ENCODE results near the gene PCDH9. TPM values are rescaled to one million over a fixed set of nuclear protein-coding genes. Genes with fewer than 3 reads are reported as not detected.
"Not testable (repeated sequence)": the region's sequence is repeated elsewhere in the genome, so short reads cannot be mapped to it uniquely, and the experiment has no call there.

The PCDH9 gene
- polyA plus RNA-seq, 5 donors, result 1.7 to 3.8 (median 2.4) TPM

- peak; percentile 73 to 76 for DNase-seq
These were observed 885.2 kb downstream of the PCDH9 start for GRCh38 chr13:66344805-66345517.

- DNase-seq, result no peak
These were observed 886.8 kb downstream of the PCDH9 start for GRCh38 chr13:66343224-66343828.

GRCh38 chr13:66341635-66342377 is 888.3 kb downstream of the PCDH9 start:
- DNase-seq, result no peak

DNA sequence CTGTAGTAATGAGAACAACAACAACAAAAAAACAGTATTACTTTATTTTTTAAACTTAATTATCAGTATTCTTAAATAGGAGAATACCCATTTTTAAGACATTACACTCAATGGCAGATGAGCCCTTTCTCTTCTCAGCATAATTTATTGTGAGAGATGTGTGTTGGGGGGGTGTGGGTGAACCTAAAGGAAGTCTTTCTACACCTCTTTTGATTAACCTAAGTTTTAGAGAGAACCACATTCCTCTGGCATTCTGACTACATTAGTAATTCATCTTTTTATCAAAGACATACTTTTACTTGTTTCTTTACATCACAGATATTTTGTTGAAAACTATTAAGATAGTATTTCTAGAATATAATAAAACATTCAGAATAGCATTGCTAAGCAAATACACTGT is 890.9 kb downstream of the PCDH9 start:
- DNase-seq, result no peak

GRCh38 chr13:66338542-66338941 is 891.6 kb downstream of the PCDH9 start:
- DNase-seq, result no peak

DNA sequence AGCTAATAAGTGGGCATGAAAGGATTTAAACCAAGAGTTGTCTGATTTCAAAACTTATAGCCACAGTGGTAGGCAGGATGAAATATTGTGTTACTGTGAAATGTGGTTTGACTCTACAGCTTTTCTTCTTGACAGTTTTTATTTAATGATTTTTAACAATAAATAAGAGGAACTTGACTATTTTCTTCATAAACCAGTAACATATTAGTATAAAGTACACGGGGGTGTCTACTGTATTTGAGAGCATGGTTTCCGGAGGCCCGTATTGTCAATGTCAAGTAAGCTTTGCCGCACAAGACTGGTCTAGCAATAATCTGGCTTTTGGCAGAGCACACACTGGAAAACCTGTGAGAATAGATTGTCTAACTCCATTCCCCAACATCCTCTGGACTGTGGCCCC is 894.5 kb downstream of the PCDH9 start:
- no peak for DNase-seq

DNA sequence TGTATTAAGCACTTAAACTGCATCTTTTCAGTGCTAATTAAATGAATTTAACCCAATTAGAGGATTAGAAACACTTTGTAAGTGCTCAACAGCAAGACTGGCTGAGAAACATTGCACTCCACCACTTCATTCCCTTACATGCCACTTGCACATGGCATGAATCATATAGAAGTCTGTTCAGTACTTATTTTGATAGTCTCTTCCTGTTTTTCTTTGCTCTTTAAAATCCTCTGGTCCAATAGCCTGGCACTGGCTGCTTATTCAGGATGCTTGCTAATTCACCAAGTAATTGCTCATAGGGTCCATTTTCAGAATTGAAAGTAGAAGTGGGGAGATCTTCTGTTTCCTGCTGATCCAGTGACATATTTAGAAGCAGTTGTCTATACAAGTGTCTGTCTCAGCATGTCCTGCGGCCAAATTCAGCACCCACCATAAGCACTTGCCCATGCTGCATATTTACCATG is 900.1 kb downstream of the PCDH9 start:
- no peak for DNase-seq

- DNase-seq, result no peak
These were observed 901.7 kb downstream of the PCDH9 start for GRCh38 chr13:66328476-66328875.

GRCh38 chr13:66323745-66324347 is 906.3 kb downstream of the PCDH9 start:
- DNase-seq, result no peak

- DNase-seq, result no peak
These were observed 907.2 kb downstream of the PCDH9 start for GRCh38 chr13:66322936-66323335.

GRCh38 chr13:66322193-66322740 is 907.9 kb downstream of the PCDH9 start:
- no peak for DNase-seq

DNA sequence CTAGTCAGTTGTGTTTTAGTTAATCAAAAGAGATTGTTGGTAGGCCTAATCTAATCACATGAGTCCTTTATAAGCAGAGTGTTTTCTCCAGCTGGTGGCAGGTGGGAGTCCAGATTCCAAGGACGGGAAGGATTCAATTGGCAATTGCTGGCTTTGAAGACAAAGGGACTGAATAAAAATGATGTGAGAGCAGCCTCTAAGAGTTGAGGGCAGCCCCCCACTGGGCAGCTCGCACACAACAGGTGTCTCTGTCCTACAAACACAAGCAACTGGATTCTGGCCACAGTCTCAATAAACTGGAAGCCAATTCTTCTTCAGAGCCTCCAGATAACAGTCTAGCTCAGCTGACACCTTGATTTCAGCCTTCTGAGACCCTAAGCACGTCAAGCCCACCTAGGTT is 915.2 kb downstream of the PCDH9 start:
- no peak for DNase-seq

- no peak for DNase-seq
These were observed 916.7 kb downstream of the PCDH9 start for GRCh38 chr13:66313413-66313812.

GRCh38 chr13:66312312-66313087 is 917.6 kb downstream of the PCDH9 start:
- DNase-seq, result peak; percentile 14 to 20

GRCh38 chr13:66305961-66306617 is 924.0 kb downstream of the PCDH9 start:
- no peak for DNase-seq

DNA sequence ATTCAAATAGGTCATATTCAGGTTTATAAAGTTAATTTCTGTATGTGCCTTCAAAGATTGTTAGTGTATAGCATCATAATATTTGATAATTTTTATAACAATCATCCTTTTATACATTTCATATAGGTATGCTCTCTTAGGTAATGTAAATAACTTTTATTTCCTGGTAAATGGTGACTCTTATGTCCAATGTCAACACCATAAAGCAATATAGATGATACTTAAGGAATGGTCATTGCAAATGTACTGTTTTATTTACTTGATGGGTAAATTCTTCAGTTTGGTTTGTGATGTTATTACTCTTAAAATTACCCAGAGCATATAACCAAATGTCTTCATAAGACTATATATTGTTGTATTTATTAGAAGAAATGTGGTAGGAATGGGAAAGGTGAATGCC is 928.7 kb downstream of the PCDH9 start:
- DNase-seq, result no peak

DNA sequence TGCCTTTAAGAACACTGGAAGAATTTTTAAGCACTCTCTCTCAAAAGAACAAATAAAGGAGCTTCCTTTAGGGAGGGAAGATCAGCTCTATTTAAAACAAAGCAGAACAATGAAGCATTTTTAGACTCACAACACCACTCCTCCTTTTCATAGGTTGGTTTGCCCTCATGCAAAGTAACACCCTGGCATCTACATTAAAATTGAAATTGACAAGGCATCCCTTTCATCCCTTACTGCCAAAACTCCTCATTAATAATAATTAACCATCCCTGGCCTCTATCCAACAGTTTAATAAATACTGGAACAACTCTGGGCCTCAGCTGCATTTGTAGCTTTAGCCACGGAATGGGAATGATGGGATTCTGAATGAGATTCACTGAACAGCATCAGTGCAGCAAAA is 929.1 kb downstream of the PCDH9 start:
- DNase-seq, result no peak

DNA sequence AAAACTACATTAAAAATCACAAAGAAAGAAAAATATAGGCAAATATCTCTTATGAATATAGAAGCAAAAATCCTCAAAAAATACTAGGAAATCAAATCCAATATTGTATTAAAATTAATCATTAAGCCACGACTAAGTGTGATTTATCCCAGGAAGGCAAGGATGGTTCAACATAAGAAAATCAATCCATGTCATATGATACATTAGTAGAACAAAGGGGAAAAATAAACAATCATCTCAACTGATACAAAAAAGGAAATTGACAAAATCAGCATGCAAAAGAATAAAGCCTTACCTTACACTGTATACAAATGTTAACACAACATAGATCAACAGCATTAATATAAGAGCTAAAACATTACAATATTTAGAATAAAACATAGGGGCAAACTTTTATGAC is 933.3 kb downstream of the PCDH9 start:
- DNase-seq, result no peak

DNA sequence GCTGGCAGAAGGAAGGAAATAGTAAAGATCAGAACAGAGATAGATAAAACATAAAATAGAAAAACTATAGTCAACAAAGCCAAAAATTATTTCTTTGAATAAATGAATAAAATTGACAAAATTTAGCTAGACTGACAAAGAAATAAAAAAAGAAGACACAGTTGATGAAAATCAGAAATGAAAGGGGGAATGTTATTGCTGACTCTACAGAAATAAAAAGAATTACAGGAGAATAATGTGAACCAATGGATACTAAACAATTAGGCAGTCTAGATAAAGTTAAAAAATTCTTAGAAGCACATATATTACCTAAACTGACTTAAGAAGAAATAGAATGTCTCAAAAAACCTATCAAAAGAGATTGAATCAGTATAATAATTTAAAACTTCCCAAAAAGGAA is 933.8 kb downstream of the PCDH9 start:
- DNase-seq, result no peak

DNA sequence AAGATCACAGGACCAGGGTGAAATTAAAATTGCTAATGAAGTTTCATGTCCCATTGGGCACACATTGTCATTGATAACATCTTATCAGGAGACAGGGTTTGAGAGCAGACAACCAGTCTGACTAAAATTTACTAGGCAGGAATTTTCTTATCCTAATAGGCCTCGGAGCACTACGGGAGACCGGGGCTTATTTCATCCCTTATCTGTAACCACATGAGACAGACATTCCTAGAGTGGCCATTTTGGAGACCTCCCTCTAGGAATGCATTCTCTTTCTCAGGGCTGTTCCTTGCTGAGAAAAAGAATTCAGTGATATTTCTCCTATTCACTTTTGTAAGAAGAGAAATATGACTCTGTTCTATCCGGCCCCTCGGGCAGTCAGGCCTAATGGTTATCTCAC is 943.3 kb downstream of the PCDH9 start:
- not testable (repeated sequence) for DNase-seq

- no peak for DNase-seq
These were observed 954.7 kb downstream of the PCDH9 start for GRCh38 chr13:66275416-66275815.
